ENCODE measurements around the gene OBSCN.

Gene OBSCN

GRCh38 chr1:228309326-228310067 is 101.7 kb downstream of the OBSCN start:
- DNase-seq: no peak

DNA sequence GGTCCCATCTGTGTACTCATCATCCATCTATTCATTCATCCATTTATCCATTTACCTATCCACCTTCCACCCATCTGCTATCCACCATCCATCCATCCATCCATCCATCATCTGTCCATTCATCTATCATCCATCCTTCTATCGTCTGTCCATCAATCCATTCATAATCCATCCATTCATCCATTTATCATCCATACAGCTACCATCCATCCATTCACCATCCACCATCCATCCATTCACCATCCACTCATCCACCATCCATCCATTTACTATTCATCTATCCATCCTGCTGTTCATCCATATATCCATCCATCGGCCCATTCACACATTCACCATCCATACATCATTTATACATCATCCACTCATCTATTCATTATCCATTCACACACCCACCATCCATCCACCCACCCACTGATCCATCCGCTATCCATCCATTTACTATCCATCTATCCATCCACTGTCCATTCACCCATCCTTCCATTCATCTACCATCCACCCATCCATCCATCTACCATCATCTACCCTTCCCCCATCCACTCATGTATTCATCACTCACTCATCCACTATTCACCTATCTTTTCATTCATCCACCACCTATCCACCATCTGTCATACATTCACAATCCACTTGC is 102.4 kb downstream of the OBSCN start:
- DNase-seq: no peak

DNA sequence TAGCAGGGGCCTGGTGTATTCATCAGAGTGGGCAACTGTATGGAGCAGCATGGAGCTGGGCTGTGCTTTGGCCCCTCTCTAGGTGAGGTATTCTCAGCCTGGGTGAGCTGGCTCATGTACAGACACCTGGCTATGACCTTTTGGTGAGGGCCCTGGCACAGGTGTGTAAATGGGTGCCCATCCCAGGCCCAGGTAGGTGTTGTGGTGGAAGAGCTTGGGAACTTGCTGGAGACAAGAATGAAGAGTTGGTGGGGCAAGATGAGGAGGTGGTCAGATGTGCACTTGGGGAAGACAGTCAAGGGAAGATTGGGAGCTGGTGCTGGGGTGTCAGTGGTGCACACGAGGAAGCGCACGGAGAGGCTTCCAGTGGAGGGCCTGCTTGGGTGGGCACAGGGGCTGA is 103.2 kb downstream of the OBSCN start:
- no peak for DNase-seq

DNA sequence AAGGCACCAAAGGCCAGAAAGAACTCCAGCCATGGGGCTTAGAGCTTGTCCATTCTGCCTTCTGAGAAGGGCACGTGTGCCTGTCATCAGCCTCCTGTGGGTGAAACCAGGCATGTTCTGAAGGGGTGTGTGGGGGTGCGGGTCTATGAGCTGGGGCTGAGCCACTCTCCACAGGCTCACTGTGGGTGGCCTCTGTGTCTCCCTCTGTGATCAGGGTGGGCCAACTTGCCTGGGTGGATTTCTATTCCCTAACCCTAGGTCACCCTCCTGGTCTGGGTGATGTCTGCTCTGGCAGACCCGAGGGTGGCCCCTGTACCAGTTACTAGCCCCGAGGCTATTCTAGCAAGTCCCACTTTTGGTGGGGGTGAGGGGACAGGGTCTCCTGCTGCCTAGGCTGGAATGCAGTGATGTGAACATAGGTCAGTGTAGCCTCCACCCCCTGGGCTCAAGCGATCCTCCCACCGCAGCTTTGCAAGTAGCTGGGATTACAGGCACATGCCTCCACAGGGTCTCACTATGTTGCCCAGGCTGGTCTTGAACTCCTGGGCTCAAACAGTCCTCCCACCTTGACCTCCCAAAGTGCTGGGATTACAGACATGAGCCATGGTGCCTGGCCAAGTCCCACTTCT is 104.4 kb downstream of the OBSCN start:
- no peak for DNase-seq

GRCh38 chr1:228313536-228314277 is 105.9 kb downstream of the OBSCN start:
- no peak for DNase-seq

GRCh38 chr1:228314315-228314657 is 106.4 kb downstream of the OBSCN start:
- no peak for DNase-seq

GRCh38 chr1:228314658-228315483 is 107.0 kb downstream of the OBSCN start:
- DNase-seq: no peak

DNA sequence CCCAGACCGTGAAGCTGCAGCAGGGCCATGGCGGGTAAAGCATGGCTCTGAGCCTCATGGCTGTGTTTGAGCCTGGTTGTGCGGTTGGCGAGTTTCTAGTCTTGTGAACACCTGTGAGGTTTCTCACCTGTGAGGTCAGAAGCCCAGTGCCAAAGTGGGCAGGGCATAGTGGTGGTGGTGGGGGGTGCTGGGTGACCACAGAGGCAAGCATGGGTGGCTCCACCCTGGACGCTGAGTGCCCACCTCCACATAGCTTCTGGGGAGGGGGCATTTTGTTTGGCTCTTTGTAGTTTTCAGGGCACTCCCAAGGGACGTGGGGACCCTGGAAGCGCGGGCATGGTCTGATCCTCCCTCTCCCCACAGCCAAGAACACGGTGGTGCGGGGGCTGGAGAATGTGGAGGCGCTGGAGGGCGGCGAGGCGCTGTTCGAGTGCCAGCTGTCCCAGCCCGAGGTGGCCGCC is 107.7 kb downstream of the OBSCN start:
- DNase-seq: no peak

- no peak for DNase-seq
Measured at GRCh38 chr1:228315945-228316588, 108.2 kb downstream of the OBSCN start.

DNA sequence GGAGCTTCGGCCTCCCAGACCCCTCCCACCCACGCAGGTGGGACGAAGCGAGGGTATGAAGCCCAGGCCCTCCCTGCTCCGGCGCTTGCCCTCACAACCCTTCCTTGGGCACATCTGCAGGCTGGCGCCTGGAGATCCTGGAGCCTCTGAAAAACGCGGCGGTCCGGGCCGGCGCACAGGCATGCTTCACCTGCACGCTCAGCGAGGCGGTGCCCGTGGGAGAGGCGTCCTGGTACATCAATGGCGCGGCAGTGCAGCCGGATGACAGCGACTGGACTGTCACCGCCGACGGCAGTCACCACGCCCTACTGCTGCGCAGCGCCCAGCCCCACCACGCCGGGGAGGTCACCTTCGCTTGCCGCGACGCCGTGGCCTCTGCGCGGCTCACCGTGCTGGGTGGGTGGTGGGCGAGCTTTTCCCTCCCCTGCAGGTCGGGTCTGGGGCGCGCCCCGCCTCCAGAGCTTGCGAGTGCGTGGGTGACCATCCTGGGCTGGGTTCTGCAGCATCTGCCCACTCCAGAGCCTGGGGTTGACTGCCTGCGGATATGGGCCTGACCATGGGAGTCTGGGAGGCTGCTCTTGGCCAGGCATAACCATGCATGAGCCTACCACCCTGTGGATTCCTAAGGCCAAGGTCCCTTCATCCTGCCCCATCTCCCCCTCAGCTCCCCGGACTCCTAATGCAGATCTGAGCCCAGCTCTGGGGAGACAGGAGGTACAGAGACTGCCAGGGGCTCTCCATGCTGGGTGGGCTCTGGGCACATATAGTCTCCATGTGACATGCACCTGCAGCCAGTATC is 108.9 kb downstream of the OBSCN start:
- no peak for DNase-seq

- DNase-seq: no peak
Measured at GRCh38 chr1:228317411-228317828, 109.6 kb downstream of the OBSCN start.

DNA sequence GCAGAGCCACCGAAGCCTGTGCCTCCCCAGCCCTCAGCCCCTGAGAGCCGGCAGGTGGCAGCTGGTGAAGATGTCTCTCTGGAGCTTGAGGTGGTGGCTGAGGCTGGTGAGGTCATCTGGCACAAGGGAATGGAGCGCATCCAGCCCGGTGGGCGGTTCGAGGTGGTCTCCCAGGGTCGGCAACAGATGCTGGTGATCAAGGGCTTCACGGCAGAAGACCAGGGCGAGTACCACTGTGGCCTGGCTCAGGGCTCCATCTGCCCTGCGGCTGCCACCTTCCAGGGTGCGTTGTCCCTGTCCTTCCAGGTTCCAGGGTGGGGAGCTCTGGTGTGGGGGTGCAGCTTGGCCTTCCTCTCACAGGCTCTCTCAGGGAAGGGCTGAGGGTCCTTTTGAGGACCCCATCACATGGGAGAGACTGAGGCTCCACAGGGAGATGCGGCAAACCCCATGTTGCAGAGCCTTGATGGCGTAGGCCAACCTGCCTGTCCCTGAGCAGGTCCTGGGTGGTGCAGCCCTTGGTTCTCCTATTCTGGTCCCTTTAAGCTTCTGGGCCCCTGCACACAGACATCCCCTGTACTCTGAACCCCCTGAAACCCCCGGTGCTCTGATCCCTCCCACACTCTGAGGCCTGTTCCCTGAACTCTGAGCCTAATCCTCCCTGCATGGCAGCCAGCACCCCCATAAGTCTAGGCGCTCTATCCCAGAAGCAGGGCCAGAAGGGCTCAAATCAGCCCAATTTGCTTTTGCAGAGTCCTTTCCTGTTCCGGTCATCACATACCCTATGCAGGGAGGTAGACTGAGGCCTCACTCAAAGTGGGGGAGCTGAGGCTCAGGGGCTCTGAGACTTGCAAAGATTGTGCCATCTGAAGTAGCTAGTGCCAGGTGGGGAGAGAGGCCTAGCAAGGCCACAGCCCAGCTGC is 110.3 kb downstream of the OBSCN start:
- no peak for DNase-seq

GRCh38 chr1:228318823-228319241 is 111.0 kb downstream of the OBSCN start:
- no peak for DNase-seq

DNA sequence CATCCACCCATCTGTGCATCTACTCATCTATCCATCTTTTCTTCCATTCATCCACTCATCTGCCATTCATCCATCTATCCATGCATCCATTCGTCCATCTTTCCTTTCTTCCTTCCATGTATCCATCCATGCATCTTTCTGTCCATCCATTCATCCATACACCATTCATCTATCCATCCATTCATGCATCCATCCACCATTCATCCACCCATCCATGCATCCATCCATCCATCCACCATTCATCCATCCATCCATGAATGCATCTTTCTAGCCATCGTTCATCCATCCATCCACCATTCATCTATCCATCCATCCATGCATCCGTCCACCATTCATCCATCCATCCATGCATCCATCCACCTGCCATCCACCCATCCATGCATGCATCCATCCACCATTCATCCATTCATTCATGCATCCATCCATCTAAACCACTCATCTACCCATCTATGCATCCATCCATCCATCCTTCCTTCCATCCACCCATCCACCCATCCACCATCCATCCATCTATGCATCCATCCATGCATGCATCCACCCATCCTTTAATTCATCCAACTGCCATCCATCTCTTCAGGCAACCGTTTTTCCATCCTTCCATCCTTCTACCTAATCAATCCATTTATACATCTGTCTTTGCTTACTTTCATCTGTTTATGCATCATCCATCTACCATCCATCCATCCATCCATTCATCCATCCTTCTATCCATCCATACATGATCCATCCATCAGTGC is 111.7 kb downstream of the OBSCN start:
- no peak for DNase-seq

GRCh38 chr1:228320394-228320793 is 112.5 kb downstream of the OBSCN start:
- DNase-seq: no peak

- DNase-seq: no peak
Measured at GRCh38 chr1:228321435-228321834, 113.6 kb downstream of the OBSCN start.

DNA sequence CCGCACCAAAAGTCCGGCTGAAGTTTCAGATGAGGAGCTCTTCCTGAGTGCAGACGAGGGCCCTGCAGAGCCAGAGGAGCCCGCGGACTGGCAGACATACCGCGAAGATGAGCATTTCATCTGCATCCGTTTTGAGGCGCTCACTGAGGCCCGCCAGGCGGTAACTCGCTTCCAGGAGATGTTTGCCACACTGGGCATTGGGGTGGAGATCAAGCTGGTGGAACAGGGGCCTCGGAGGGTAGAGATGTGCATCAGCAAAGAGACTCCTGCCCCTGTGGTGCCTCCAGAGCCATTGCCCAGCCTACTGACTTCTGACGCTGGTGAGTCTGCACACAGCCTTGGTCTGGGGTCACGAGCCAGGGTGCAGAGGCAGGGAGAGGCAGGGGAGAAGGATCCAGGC is 114.1 kb downstream of the OBSCN start:
- DNase-seq: no peak

GRCh38 chr1:228323401-228323800 is 115.6 kb downstream of the OBSCN start:
- DNase-seq: no peak

DNA sequence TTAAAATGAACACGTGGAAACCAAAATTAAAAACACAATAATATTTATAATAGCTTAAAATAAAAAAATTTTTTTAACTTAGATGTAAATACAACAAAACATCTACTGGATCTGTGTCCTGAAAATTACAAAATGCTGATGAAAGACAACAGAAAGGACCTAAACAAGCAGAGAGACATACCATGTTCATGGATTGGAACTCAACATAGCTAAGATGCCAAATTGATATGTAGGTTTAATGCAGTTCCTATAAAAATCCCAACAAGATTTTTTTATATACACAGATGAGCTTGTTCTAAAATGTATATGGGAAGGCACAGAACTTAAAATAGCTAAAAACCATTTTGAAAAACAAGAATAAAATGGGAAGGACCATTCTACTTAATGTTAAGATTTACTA is 117.4 kb downstream of the OBSCN start:
- DNase-seq: no peak

Measured in activated CD4-positive, alpha-beta T cell treated with anti-CD3 and anti-CD28 coated beads for 48 hours (primary cell).